Stimulated activated naive CD8-positive, alpha-beta T cell treated with anti-CD3 and anti-CD28 coated beads, Interleukin-15, amount 100 ng/mL, for 72 hours (primary cell): ENCODE data around the gene COA1.
"Not testable (repeated sequence)": the region's sequence is repeated elsewhere in the genome, so short reads cannot be mapped to it uniquely, and the experiment has no call there.

Experiments used
- ATAC-seq: fragments of 150-1000 bp; cut with Tn5 transposase; 2 replicates; pipeline ENCODE4 v1.10.0; 2021; ENCODE audit warnings: mild to moderate bottlenecking, moderate library complexity
- DNase-seq, 2 donors: peaks; one replicate each; pipeline ENCODE4 v3.0.0; 2021 to 2022
- H3K27ac Mint-ChIP-seq, 2 donors: one replicate each; pipeline ENCODE4 v1.8.0; 2022; ENCODE audit warnings: mild to moderate bottlenecking in 2 of 2, mixed read lengths in 2 of 2, moderate library complexity in 2 of 2
- H3K27me3 Mint-ChIP-seq: one replicate; pipeline ENCODE4 v1.8.0; 2022; ENCODE audit warnings: mixed read lengths
- H3K4me1 Mint-ChIP-seq: one replicate; pipeline ENCODE4 v1.8.0; 2022; ENCODE audit warnings: mild to moderate bottlenecking, mixed read lengths
- H3K4me3 Mint-ChIP-seq, 2 donors: one replicate each; pipeline ENCODE4 v1.8.0; 2022; ENCODE audit warnings: mild to moderate bottlenecking in 2 of 2, mixed read lengths in 2 of 2, moderate library complexity in 1 of 2
- H3K9me3 Mint-ChIP-seq, 2 donors: one replicate each; pipeline ENCODE4 v1.8.0; 2022; ENCODE audit warnings: mixed read lengths in 2 of 2

The COA1 gene

GRCh38 chr7:43729214-43729923, at the start of gene COA1:
Gene COA1, minus strand, starts transcription at chr7:43729523. Its CDS starts 80,909 bp downstream, at chr7:43648614.
- H3K27ac Mint-ChIP-seq = peak within 1 kb of the TSS; percentile 92 to 94
- H3K9me3 Mint-ChIP-seq = no peaks in the 10 kb centered on the region

GRCh38 chr7:43778293-43779044, 49.1 kb upstream of the COA1 start:
- not testable (repeated sequence) for H3K27ac Mint-ChIP-seq

More at GRCh38 chr7:43729214-43729923, at the start of gene COA1:
- Mint-ChIP-seq H3K4me3 (peak within 1 kb of the TSS; percentile 85 to 97), H3K27me3 (no peaks in the 10 kb centered on the region), H3K4me1 (peaks cover 39% of the 10 kb centered on the region)
- ATAC-seq = peak; percentile 97
- DNase-seq = peak; percentile 78 to 85

GRCh38 chr7:43775255-43775654, 45.9 kb upstream of the COA1 start:
- H3K9me3 Mint-ChIP-seq, H3K4me3 Mint-ChIP-seq, H3K27ac Mint-ChIP-seq, H3K27me3 Mint-ChIP-seq, DNase-seq, H3K4me1 Mint-ChIP-seq, ATAC-seq: not testable (repeated sequence)

More at GRCh38 chr7:43778293-43779044, 49.1 kb upstream of the COA1 start:
- H3K4me1 Mint-ChIP-seq, H3K27me3 Mint-ChIP-seq, DNase-seq, ATAC-seq, H3K9me3 Mint-ChIP-seq, H3K4me3 Mint-ChIP-seq: not testable (repeated sequence)

DNA sequence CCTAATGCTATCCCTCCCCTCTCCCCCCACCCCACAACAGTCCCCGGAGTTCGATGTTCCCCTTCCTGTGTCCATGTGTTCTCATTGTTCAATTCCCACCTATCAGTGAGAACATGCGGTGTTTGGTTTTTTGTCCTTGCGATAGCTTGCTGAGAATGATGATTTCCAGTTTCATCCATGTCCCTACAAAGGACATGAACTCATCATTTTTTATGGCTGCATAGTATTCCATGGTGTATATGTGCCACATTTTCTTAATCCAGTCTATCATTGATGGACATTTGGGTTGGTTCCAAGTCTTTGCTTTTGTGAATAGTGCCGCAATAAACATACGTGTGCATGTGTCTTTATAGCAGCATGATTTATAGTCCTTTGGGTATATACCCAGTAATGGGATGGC, 43.9 kb upstream of the COA1 start:
- not testable (repeated sequence) for H3K4me3 Mint-ChIP-seq, ATAC-seq, H3K4me1 Mint-ChIP-seq

GRCh38 chr7:43771573-43771972, 42.2 kb upstream of the COA1 start:
- Mint-ChIP-seq H3K4me3 (no peak overlapping the region), H3K27me3 (no peaks in the 10 kb centered on the region), H3K4me1 (peaks cover 12% of the 10 kb centered on the region), H3K9me3 (no peaks in the 10 kb centered on the region), H3K27ac (no peak overlapping the region)
- ATAC-seq = no peak
- DNase-seq = no peak

More for the DNA sequence above, 43.9 kb upstream of the COA1 start:
- H3K27me3 Mint-ChIP-seq, DNase-seq, H3K27ac Mint-ChIP-seq, H3K9me3 Mint-ChIP-seq: not testable (repeated sequence)

DNA sequence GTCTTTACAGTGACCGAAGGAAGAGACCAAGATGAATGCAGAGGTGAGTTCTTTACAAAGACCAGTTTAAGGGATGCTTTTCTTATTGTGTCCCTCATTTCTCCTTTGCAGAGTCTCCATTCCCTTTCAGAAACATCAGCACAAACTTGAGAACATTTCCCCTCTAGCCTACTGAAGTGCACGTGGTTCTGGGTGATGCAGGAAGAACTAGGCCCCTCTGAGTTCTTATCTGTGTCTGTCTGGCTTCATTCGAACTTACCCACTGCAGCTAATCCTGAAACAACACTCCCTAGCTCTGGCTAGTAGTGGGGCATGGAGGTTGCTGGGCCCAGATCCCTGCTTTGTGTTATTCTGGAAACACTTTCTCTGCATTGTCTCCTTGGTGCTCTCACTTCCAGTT, 41.8 kb upstream of the COA1 start:
- Mint-ChIP-seq H3K27ac (peak overlapping the region in 1 of 2 donors; percentile 59), H3K4me1 (peaks cover 12% of the 10 kb centered on the region), H3K9me3 (no peaks in the 10 kb centered on the region), H3K27me3 (no peaks in the 10 kb centered on the region), H3K4me3 (no peak overlapping the region)
- no peak for DNase-seq
- no peak for ATAC-seq

DNA sequence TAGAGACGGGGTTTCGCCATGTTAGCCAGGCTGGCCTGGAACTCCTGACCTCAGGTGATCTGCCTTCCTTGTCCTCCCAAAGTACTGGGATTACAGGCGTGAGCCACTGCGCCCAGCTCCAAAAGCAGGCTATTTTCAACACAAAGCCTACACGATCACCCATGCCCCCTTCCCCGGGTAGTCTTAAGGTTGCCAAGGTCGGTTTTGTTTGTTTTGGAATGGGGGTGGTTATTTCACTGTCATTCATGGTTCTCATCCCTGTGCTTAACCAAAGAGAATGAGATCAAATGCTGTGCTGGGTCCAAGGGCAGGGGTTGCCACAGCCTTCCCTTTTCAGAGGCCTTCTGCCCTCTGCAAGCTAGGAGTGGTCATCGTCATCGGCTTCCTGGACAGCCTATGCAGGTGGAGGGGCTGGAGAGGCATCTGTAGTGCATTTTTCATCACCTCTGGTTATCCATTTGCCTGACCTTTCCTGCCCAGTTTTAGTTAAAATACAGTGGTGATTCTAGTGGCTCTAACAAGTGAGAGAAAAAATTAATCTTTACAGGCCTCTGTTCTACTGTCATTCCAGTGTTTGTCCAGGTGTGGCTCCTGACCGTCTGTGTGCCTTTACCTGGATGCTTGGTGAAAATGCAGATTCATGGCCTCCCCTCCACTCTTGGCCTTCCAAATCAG, 40.6 kb upstream of the COA1 start:
- Mint-ChIP-seq H3K27me3 (no peaks in the 10 kb centered on the region), H3K4me1 (peaks cover 18% of the 10 kb centered on the region), H3K9me3 (no peaks in the 10 kb centered on the region), H3K27ac (no peak overlapping the region), H3K4me3 (no peak overlapping the region)
- ATAC-seq = no peak
- DNase-seq = no peak

- no peak for DNase-seq
- H3K27me3 Mint-ChIP-seq = no peaks in the 10 kb centered on the region
- H3K4me1 Mint-ChIP-seq = peaks cover 25% of the 10 kb centered on the region
- no peak overlapping the region for H3K27ac Mint-ChIP-seq
- no peak for ATAC-seq
- no peak overlapping the region for H3K4me3 Mint-ChIP-seq
- no peaks in the 10 kb centered on the region for H3K9me3 Mint-ChIP-seq
These were observed 40.0 kb upstream of the COA1 start for GRCh38 chr7:43769281-43769680.

- ATAC-seq = peak; percentile 59
- Mint-ChIP-seq H3K4me1 (peaks cover 28% of the 10 kb centered on the region), H3K9me3 (no peaks in the 10 kb centered on the region)
These were observed 39.6 kb upstream of the COA1 start for GRCh38 chr7:43768887-43769272.

DNA sequence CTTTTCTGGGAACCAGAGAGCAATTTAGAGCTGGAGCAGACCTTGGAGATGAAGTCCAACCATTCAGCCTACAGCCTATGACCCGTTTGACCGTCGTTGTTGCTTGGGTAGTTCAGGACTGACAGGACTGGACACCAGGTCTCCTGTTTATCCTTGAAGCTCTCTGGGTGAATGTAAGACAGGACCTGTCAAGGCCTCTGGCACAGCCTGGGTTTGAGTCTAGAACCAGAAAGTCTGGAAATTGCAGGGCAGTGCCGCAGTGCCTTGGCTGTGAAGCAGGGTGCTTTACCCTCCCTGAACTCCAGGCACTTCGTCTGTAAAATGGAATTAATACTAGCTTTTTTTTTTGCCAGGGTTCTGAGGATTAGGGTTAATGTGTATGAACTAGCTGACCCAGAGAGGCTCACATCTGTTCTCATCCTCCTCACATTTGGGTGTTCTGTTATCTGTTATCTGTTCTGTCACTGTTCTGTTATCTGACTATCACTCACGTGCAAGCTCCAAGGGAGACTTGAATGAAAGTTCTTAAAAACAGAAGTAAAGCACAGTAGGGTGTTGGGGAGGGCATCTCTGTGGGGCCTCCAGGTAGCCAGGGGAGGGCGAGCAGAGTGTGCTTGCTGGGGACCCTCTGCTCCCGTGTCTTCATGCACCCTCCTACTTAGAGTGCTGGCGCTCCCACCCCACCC, 39.0 kb upstream of the COA1 start:
- H3K4me3 Mint-ChIP-seq = no peak overlapping the region
- DNase-seq (no peak), ATAC-seq (peak; percentile 24)
- H3K9me3 Mint-ChIP-seq = no peaks in the 10 kb centered on the region
- no peaks in the 10 kb centered on the region for H3K27me3 Mint-ChIP-seq
- H3K4me1 Mint-ChIP-seq = peaks cover 32% of the 10 kb centered on the region
- peak overlapping the region in 1 of 2 donors; percentile 75 for H3K27ac Mint-ChIP-seq

More at GRCh38 chr7:43768887-43769272, 39.6 kb upstream of the COA1 start:
- peak overlapping the region in 1 of 2 donors; percentile 75 for H3K27ac Mint-ChIP-seq
- no peak for DNase-seq
- H3K4me3 Mint-ChIP-seq = no peak overlapping the region
- no peaks in the 10 kb centered on the region for H3K27me3 Mint-ChIP-seq

DNA sequence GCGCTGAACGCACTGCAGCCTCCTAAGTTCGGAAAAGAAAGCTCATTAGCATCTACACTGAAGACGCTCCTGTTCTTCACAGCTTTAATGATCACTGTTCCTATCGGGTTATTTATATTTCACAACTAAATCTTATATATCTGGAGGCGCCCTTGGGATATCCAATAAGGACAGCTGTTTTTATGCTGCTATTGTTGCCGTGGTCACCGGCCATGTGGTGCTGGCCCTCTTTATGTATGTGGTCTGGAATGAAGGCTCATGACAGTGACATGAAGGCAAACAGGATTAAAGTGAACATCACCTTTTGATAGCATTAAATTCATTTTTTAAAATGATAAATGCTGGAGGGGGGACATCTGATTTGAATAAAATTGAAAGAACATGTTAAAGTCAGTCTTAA, 38.0 kb upstream of the COA1 start:
- H3K4me3 Mint-ChIP-seq = no peak overlapping the region
- peaks cover 41% of the 10 kb centered on the region for H3K4me1 Mint-ChIP-seq
- H3K9me3 Mint-ChIP-seq = no peaks in the 10 kb centered on the region
- H3K27me3 Mint-ChIP-seq = no peaks in the 10 kb centered on the region
- ATAC-seq (no peak), DNase-seq (no peak)
- H3K27ac Mint-ChIP-seq = no peak overlapping the region

DNA sequence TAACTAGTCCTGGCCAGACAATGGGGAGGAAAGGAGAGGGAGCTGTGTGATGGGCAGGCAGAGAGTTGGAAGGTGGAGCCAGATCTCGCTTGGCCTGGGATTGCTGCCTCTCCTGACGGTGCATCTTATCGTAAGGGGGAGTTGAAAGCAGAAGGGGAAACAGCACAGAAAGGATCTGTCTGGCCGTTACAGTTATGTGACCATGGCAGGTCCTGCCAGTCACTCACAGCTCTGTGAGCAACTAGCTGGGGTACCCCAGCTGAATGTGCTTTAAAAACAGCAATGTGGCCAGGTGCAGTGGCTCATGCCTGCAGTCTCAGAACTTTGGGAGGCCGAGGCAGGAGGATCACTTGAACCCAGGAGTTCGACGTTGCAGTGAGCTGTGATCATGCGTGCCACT, 37.2 kb upstream of the COA1 start:
- peaks cover 48% of the 10 kb centered on the region for H3K4me1 Mint-ChIP-seq
- no peak overlapping the region for H3K27ac Mint-ChIP-seq
- no peaks in the 10 kb centered on the region for H3K27me3 Mint-ChIP-seq
- no peak overlapping the region for H3K4me3 Mint-ChIP-seq
- DNase-seq (no peak), ATAC-seq (no peak)
- no peaks in the 10 kb centered on the region for H3K9me3 Mint-ChIP-seq

DNA sequence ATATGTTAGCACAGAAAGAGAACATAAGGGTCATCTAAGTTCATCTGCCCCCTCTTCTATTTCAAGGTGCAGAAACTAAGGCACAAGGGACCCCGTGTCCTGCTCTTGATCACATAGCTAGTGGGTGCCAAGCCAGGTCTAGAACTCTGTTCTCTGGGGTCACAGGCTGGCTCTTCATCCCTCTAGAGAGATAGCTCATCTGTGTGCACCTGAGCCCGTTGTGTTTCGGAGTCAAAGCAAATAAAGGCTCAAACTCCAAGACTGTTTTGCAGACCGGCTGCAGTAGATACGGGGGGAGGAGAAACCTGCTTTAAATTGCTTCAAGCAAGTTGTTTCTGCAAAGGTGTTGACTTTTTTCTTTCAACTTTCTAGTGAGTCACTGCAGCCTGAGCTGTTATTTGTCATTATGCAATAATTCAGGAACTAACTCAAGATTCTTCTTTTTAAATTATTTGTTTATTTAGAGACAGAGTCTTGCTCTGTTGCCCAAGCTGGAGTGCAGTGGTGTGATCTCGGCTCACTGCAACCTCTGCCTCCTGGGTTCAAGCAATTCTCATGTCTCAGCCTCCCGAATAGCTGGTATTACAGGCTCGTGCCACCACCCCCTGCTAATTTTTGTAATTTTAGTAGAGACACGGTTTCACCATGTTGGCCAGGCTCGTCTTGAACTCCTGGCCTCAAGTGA, 35.6 kb upstream of the COA1 start:
- DNase-seq (no peak), ATAC-seq (no peak)
- Mint-ChIP-seq H3K4me3 (peak overlapping the region in 1 of 2 donors; percentile 72), H3K27me3 (no peaks in the 10 kb centered on the region), H3K9me3 (no peaks in the 10 kb centered on the region), H3K27ac (no peak overlapping the region), H3K4me1 (peaks cover 58% of the 10 kb centered on the region)

DNA sequence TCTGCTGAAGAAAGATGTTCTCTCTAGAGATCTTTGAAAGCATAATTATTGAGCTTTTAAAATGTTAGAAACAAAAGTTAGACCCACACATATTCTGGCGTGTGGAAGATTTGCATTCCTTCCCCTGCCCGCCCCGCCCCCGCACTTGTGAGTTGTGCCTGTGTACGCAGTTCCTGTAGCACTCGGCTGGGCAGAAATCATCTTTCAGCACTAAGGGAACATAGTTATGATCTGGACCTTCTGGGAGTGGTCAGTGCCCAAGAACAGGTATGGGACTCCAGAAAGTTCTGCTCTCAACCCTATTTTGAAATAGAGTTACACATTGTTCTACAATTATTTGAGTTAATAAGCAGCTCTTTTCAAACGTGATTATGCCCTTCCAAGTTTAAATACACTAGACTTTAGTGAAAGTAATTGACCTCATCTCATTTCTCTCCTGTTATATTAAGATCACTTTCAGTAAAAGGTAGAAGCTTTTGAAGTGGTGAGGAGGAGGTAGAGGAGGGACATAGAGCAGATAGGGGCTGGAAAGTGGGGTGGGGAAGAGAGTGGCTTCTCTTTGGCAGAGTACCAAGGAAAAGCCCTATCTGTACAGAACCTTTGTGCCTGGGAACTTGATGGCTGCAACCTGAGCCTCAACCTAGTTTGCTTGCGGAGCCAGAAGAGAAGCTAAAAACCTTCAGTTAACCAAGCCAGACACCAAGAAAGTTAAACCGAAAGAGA, 34.9 kb upstream of the COA1 start:
- Mint-ChIP-seq H3K9me3 (no peaks in the 10 kb centered on the region), H3K4me3 (peak overlapping the region; percentile 56 to 72), H3K27ac (peak overlapping the region; percentile 9 to 77), H3K27me3 (no peaks in the 10 kb centered on the region), H3K4me1 (peaks cover 61% of the 10 kb centered on the region)
- peak; percentile 41 for ATAC-seq
- DNase-seq = no peak
